ENCODE results near the gene SLC8B1.

DNA sequence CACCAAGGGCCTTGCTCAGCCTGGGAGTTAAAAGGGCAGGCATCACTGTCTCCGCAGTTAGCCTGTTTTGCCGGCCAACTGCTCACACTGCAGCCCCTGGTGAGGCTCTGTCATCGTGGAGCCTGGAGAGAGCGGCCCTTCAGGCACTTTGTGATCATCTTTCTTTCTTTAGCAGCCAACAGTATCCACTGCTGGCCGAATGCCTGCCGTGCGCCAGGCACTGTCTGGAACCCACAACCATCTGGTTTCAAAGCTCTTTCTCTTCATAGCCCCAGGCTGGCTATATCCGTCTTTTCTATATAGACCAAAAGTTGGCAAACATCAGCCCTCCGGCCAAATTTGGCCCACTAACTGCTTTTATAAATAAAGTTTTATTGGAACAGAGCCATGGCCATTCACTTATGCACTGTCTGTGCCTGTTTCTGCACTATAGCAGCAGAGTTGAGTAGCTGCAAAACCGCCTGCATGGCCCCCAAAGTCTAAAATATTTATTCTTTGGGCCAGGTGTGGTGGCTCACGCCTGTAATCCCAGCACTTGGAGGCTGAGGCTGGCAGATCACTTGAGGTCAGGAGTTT lies 29.5 kb downstream of the SLC8B1 start:
- TF ChIP-seq, protein P1, sequence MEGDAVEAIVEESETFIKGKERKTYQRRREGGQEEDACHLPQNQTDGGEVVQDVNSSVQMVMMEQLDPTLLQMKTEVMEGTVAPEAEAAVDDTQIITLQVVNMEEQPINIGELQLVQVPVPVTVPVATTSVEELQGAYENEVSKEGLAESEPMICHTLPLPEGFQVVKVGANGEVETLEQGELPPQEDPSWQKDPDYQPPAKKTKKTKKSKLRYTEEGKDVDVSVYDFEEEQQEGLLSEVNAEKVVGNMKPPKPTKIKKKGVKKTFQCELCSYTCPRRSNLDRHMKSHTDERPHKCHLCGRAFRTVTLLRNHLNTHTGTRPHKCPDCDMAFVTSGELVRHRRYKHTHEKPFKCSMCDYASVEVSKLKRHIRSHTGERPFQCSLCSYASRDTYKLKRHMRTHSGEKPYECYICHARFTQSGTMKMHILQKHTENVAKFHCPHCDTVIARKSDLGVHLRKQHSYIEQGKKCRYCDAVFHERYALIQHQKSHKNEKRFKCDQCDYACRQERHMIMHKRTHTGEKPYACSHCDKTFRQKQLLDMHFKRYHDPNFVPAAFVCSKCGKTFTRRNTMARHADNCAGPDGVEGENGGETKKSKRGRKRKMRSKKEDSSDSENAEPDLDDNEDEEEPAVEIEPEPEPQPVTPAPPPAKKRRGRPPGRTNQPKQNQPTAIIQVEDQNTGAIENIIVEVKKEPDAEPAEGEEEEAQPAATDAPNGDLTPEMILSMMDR (conservative IDR thresholded peaks at IDR 0.05; ENCODE audit: low read depth, low read length), result no peak
- TF ChIP-seq FOS (IDR thresholded peaks at IDR 0.05; ENCODE audit: low read depth, low read length) (no peak), RCOR1 (IDR thresholded peaks at IDR 0.05; ENCODE audit: insufficient replicate concordance, low read length) (no peak)

All from IMR-90 (cell line).